PC-3 (cell line): Measurements from ENCODE around the gene CYTH3. TPM values are rescaled to one million over a fixed set of nuclear protein-coding genes. Genes with fewer than 3 reads are reported as not detected.

Experiments used
- ATAC-seq: fragments of 200-7000 bp; cut with Tn5 transposase; 2 replicates; pipeline ENCODE4 v1.9.1; 2020; ENCODE audit warnings: mild to moderate bottlenecking, moderate library complexity
- BruUV-seq: library from RNA; stranded (reverse); fragments of 400-500 nt; replicated peaks from 2 replicates; lab custom pipeline; 2021; lab: Mats Ljungman, UMichigan
- CTCF ChIA-PET: fragments of 300-600 bp; sonication (Branson Sonifier 250); formaldehyde crosslinking; loops from one replicate; lab custom pipeline; 2022; ENCODE audit warnings: antibody characterized with exemption; lab: Charles Lee
- POLR2A ChIA-PET: fragments of 300-600 bp; sonication (Branson Sonifier 250); formaldehyde crosslinking; loops from one replicate; lab custom pipeline; 2022; ENCODE audit warnings: antibody characterized with exemption; ENCODE audit not compliant: unreplicated experiment; lab: Charles Lee
- DNase-seq: peaks from one replicate; pipeline ENCODE4 v3.0.0-alpha.2; 2015
- H2AFZ ChIP-seq: fragments of 300-600 bp; sonication (generic); 2 replicates; pipeline ENCODE4 v1.6.0; 2016; ENCODE audit warnings: antibody characterized with exemption, low read length
- H3F3A ChIP-seq: fragments of 300-600 bp; sonication (generic); one replicate; pipeline ENCODE4 v1.6.0; 2017; ENCODE audit warnings: antibody characterized with exemption, low read length, control low read depth, mild to moderate bottlenecking; ENCODE audit not compliant: unreplicated experiment
- H3K27ac ChIP-seq: fragments of 300-600 bp; sonication (generic); 2 replicates; pipeline ENCODE4 v1.5.1; 2016; ENCODE audit warnings: mild to moderate bottlenecking, low read length
- H3K27me3 ChIP-seq: fragments of 300-600 bp; sonication (generic); 2 replicates; pipeline ENCODE4 v1.6.1; 2016; ENCODE audit warnings: low read length, mixed read lengths
- H3K36me3 ChIP-seq: fragments of 300-600 bp; sonication (generic); 2 replicates; pipeline ENCODE4 v1.6.1; 2016; ENCODE audit warnings: low read depth, mixed run types, low read length, mixed read lengths
- H3K4me1 ChIP-seq: fragments of 300-600 bp; sonication (generic); 2 replicates; pipeline ENCODE4 v1.5.1; 2016; ENCODE audit warnings: low read length; ENCODE audit not compliant: insufficient read depth
- H3K4me2 ChIP-seq: fragments of 300-600 bp; sonication (generic); 2 replicates; pipeline ENCODE4 v1.6.0; 2016; ENCODE audit warnings: low read length
- H3K4me3 ChIP-seq: fragments of 300-600 bp; sonication (generic); 2 replicates; pipeline ENCODE4 v1.5.1; 2016; ENCODE audit warnings: mild to moderate bottlenecking, low read length, mixed read lengths
- H3K79me2 ChIP-seq: fragments of 300-600 bp; sonication (generic); 2 replicates; pipeline ENCODE4 v1.6.1; 2017; ENCODE audit warnings: low read length, mixed read lengths
- H3K9ac ChIP-seq: fragments of 300-600 bp; sonication (generic); 2 replicates; pipeline ENCODE4 v1.6.0; 2016; ENCODE audit warnings: mild to moderate bottlenecking, low read length
- H3K9me2 ChIP-seq: fragments of 300-600 bp; sonication (generic); replicated peaks from 2 replicates; pipeline ENCODE4 v1.6.1; 2016; ENCODE audit warnings: mixed run types, low read length, mixed read lengths
- H3K9me3 ChIP-seq: fragments of 300-600 bp; sonication (generic); 2 replicates; pipeline ENCODE4 v1.6.1; 2016; ENCODE audit warnings: low read length, mixed read lengths
- H4K20me1 ChIP-seq: fragments of 300-600 bp; sonication (generic); 2 replicates; pipeline ENCODE4 v1.6.1; 2016; ENCODE audit warnings: low read length, mixed read lengths
- CTCF ChIP-seq: fragments of 300-600 bp; sonication (generic); conservative IDR thresholded peaks from 2 replicates; pipeline ENCODE4 v1.5.1; 2017; ENCODE audit warnings: antibody characterized with exemption, low read depth, mild to moderate bottlenecking, low read length
- EZH2 ChIP-seq: fragments of 300-600 bp; sonication (generic); IDR thresholded peaks from one replicate; pipeline ENCODE4 v1.6.1; 2017; ENCODE audit warnings: antibody characterized with exemption, mild to moderate bottlenecking, low read length; ENCODE audit not compliant: unreplicated experiment
- EZH2phosphoT487 ChIP-seq: fragments of 300-600 bp; sonication (generic); IDR thresholded peaks from 2 replicates; pipeline ENCODE4 v1.6.1; 2018; ENCODE audit warnings: mild to moderate bottlenecking, antibody characterized with exemption, low read length, borderline replicate concordance
- intact Hi-C: fragments of 100-400 bp; cut with micrococcal nuclease; formaldehyde crosslinking; loops from 2 replicates; pipeline ENCODE4 v1.9.0; 2023
- total RNA-seq: library from RNA; depleted of rRNA; stranded (reverse); fragments of >200 nt; gene quantifications from 2 replicates; pipeline ENCODE4 v1.2.3, GENCODE V29; 2014

Gene CYTH3
- total RNA-seq, 1 experiment from 2014 or later, result 23.1 TPM

GRCh38 chr7:6136475-6136874 lies 135.9 kb downstream of the CYTH3 start:
- TF ChIP-seq EZH2phosphoT487, result no peak
- TF ChIP-seq EZH2, result no peak
- no peak for TF ChIP-seq CTCF
- no peak for DNase-seq
- peaks cover 8% of the 10 kb centered on the region for H3K36me3 ChIP-seq
- no peak overlapping the region for H3K4me3 ChIP-seq
- H3K79me2 ChIP-seq, result no peaks in the 10 kb centered on the region
- H3K9me3 ChIP-seq, result no peaks in the 10 kb centered on the region
- intact Hi-C loops, result no loop called here
- H3K4me2 ChIP-seq, result no peak overlapping the region
- H4K20me1 ChIP-seq, result no peaks in the 10 kb centered on the region
- no peaks in the 10 kb centered on the region for H3F3A ChIP-seq
- ChIA-PET POLR2A (no interaction called here), CTCF (no interaction called here)
- no TSS peak for BruUV-seq
- no peaks in the 10 kb centered on the region for H3K9me2 ChIP-seq
- H2AFZ ChIP-seq, result no peak overlapping the region
- no peak for ATAC-seq
- no peak overlapping the region for H3K9ac ChIP-seq
- H3K4me1 ChIP-seq, result no peaks in the 10 kb centered on the region
- no peaks in the 10 kb centered on the region for H3K27me3 ChIP-seq
- no peak overlapping the region for H3K27ac ChIP-seq

DNA sequence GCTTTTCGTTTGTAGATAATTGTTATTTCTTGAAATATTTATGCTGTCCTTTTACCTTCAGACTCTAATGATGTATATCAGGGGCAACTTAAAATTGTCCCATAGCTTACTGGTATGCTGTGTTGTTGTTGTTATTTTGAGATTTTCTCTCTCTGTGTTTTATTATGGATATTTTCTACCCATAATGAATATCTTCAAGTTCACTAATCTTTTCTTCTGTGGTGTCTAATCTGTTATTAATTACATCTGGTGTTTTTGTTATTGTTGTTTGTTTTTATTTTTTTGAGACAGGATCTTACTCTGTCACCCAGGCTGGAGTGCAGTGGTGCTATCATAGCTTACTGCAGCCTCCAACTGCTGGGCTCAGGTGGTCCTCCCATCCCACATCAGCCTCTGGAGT lies 139.2 kb downstream of the CYTH3 start:
- ATAC-seq, result no peak

More for the DNA sequence above, 139.2 kb downstream of the CYTH3 start:
- H3K36me3 ChIP-seq, result peaks cover 6% of the 10 kb centered on the region
- TF ChIP-seq EZH2phosphoT487, result no peak
- TF ChIP-seq EZH2, result no peak
- no peak for TF ChIP-seq CTCF
- H2AFZ ChIP-seq, result no peak overlapping the region
- intact Hi-C loops, result no loop called here
- no peaks in the 10 kb centered on the region for H3K9me3 ChIP-seq
- no TSS peak for BruUV-seq
- no peak overlapping the region for H3K9ac ChIP-seq
- no peaks in the 10 kb centered on the region for H4K20me1 ChIP-seq
- H3K4me3 ChIP-seq, result no peak overlapping the region
- ChIA-PET POLR2A (no interaction called here), CTCF (interaction anchor here (0.7 kb wide), 1 partner anchor 307 kb away, joined by 3 read pairs; no protein-coding TSS in a partner anchor)
- H3F3A ChIP-seq, result no peaks in the 10 kb centered on the region
- H3K4me2 ChIP-seq, result no peak overlapping the region
- H3K27me3 ChIP-seq, result no peaks in the 10 kb centered on the region
- H3K27ac ChIP-seq, result no peak overlapping the region
- no peaks in the 10 kb centered on the region for H3K9me2 ChIP-seq
- no peaks in the 10 kb centered on the region for H3K4me1 ChIP-seq
- no peaks in the 10 kb centered on the region for H3K79me2 ChIP-seq
- no peak for DNase-seq
